OCI-LY3 (cell line): ENCODE results near the gene CAMK1D.

Source experiments
- CTCF ChIP-seq: fragments of 200-600, 300-600 bp; sonication (generic); IDR thresholded peaks from 2 replicates; pipeline ENCODE4 v1.5.1; 2014; ENCODE audit warnings: antibody characterized with exemption, low read length, low read depth
- EZH2phosphoT487 ChIP-seq: fragments of 200-600 bp; shearing (Covaris generic); IDR thresholded peaks from 2 replicates; pipeline ENCODE4 v1.6.1; 2018; ENCODE audit warnings: antibody characterized with exemption, mixed run types, low read depth

- TF ChIP-seq CTCF (no peak), EZH2phosphoT487 (no peak)
Observed at GRCh38 chr10:12512332-12513002, 163.1 kb downstream of the CAMK1D start.
